K562 (cell line): ENCODE results near the gene NPDC1. TPM values are rescaled to one million over a fixed set of nuclear protein-coding genes. Genes with fewer than 3 reads are reported as not detected.

Experiments
- DDX20 ChIP-seq: fragments of 450-650 bp; IDR thresholded peaks from 2 replicates; pipeline ENCODE4 v1.6.1; 2016; ENCODE audit warnings: missing genetic modification characterization, low read depth, mild to moderate bottlenecking, missing compliant biosample characterization, moderate library complexity
- FOXM1 ChIP-seq, 2 experiments: fragments of 450-650 bp in 1 of 2; sonication (generic) in 1 of 2; formaldehyde crosslinking in 1 of 2; IDR thresholded peaks; 2 replicates each; pipeline versions ENCODE4 v1.6.1 to v1.9.0; 2017 to 2022; ENCODE audit warnings: low read depth in 2 of 2, mild to moderate bottlenecking in 2 of 2, missing genetic modification reagents in 1 of 2, moderate library complexity in 1 of 2
- PHF20 ChIP-seq: fragments of 450-650 bp; IDR thresholded peaks from 2 replicates; pipeline ENCODE4 v1.6.1; 2018; ENCODE audit not compliant: partially characterized antibody
- POLR3G ChIP-seq: IDR thresholded peaks from 2 replicates; pipeline ENCODE4 v1.6.1; 2011; ENCODE audit not compliant: insufficient read length, insufficient replicate concordance; ENCODE audit errors: extremely low read depth
- RFX1 ChIP-seq: fragments of 450-650 bp; IDR thresholded peaks from 2 replicates; pipeline ENCODE4 v1.6.1; 2016; ENCODE audit warnings: mild to moderate bottlenecking, moderate library complexity
- SAFB ChIP-seq: fragments of 200-400 bp; formaldehyde crosslinking; IDR thresholded peaks from 2 replicates; pipeline ENCODE4 v1.6.1; 2017; ENCODE audit warnings: low read depth, low read length, borderline replicate concordance
- SREBF1 ChIP-seq: fragments of 150-350 bp; IDR thresholded peaks from 2 replicates; pipeline ENCODE4 v1.6.1; 2014; ENCODE audit warnings: antibody characterized with exemption, low read depth, low read length, borderline replicate concordance
- STAG1 ChIP-seq: sonication (generic); formaldehyde crosslinking; IDR thresholded peaks from 2 replicates; pipeline ENCODE4 v1.5.0; 2020; ENCODE audit warnings: missing genetic modification reagents, borderline replicate concordance
- TOE1 ChIP-seq, 2 experiments: fragments of 450-650 bp in 1 of 2; sonication (generic) in 1 of 2; formaldehyde crosslinking in 1 of 2; IDR thresholded peaks; 2 replicates each; pipeline versions ENCODE4 v1.7.1 to v1.8.0; 2016 to 2022; ENCODE audit warnings: borderline replicate concordance in 2 of 2, mild to moderate bottlenecking in 2 of 2, antibody characterized with exemption in 1 of 2, inconsistent platforms in 1 of 2, low read depth in 1 of 2, missing genetic modification reagents in 1 of 2, moderate library complexity in 1 of 2
- ZNF133 ChIP-seq: fragments of 250-450 bp; sonication (Bioruptor Pico); IDR thresholded peaks from 2 replicates; pipeline ENCODE4 v1.4.0; 2020; ENCODE audit warnings: mild to moderate bottlenecking
- ZNF57 ChIP-seq: fragments of 450-650 bp; formaldehyde crosslinking; IDR thresholded peaks from 2 replicates; pipeline ENCODE4 v1.4.0; 2020; ENCODE audit warnings: mild to moderate bottlenecking, moderate library complexity
- ZNF75A ChIP-seq: fragments of 450-650 bp; formaldehyde crosslinking; IDR thresholded peaks from 2 replicates; pipeline ENCODE4 v1.4.0; 2020; ENCODE audit warnings: mild to moderate bottlenecking
- ZZZ3 ChIP-seq: fragments of 450-650 bp; IDR thresholded peaks from 2 replicates; pipeline ENCODE4 v1.6.1; 2016; ENCODE audit warnings: antibody characterized with exemption, mild to moderate bottlenecking, moderate library complexity
- polyA plus RNA-seq, 8 experiments: library from polyadenylated mRNA; depleted of rRNA in 4 of 8; stranded (reverse) in 5 of 8; unstranded in 3 of 8; fragments of >200 nt; fragmentation: Nextera tagmentation in 2 of 8; fragmentation: Illumina TruSeq in 1 of 8; extraction: Ambion mirVana in 2 of 8; extraction: Trizol in 1 of 8; gene quantifications; 2 replicates each; pipeline versions ENCODE4 v1.2.1 to v1.2.3, GENCODE V29; 2011 to 2014; ENCODE audit warnings: inconsistent platforms in 1 of 8, missing spikeins in 1 of 8
- total RNA-seq, 7 experiments: library from RNA; depleted of rRNA in 6 of 7; stranded (reverse); fragments of >200 nt in 6 of 7; fragmentation: Illumina TruSeq in 2 of 7; extraction: Trizol in 2 of 7; gene quantifications; 2 replicates each; pipeline versions ENCODE4 v1.2.1 to v1.2.3, GENCODE V29; 2011 to 2021; ENCODE audit warnings: low replicate concordance in 1 of 7
- TF ChIP-seq, protein P1 (sequence below): fragments of 200-800 bp; sonication (Bioruptor generic); IDR thresholded peaks from 2 replicates; pipeline ENCODE4 v1.6.1; 2016; ENCODE audit warnings: missing genetic modification characterization, missing compliant biosample characterization
- TF ChIP-seq, protein P2 (sequence below): sonication (generic); formaldehyde crosslinking; IDR thresholded peaks from 2 replicates; pipeline ENCODE4 v1.8.0; 2022; ENCODE audit warnings: missing genetic modification reagents, mild to moderate bottlenecking, borderline replicate concordance
- TF ChIP-seq, protein P3 (sequence below): fragments of 450-650 bp; IDR thresholded peaks from 2 replicates; pipeline ENCODE4 v1.6.1; 2016; ENCODE audit warnings: low read depth, mild to moderate bottlenecking, moderate library complexity
- TF ChIP-seq, protein P4 (sequence below): fragments of 250-450 bp; sonication (Bioruptor Pico); IDR thresholded peaks from 2 replicates; pipeline ENCODE4 v1.8.0; 2022; ENCODE audit warnings: inconsistent platforms
- TF ChIP-seq, protein P5 (sequence below): fragments of 250-450 bp; sonication (Bioruptor Pico); IDR thresholded peaks from 2 replicates; pipeline ENCODE4 v1.8.0; 2022; ENCODE audit warnings: moderate library complexity, mild to moderate bottlenecking, inconsistent platforms

NPDC1 gene
- total and polyA plus RNA-seq, 9 of the 15 experiments (the other 6 are each of a cell fraction or from before 2014, with no cell fraction given), result 0.06 to 2.1 (median 0.53) TPM; not detected in 3

DNA sequence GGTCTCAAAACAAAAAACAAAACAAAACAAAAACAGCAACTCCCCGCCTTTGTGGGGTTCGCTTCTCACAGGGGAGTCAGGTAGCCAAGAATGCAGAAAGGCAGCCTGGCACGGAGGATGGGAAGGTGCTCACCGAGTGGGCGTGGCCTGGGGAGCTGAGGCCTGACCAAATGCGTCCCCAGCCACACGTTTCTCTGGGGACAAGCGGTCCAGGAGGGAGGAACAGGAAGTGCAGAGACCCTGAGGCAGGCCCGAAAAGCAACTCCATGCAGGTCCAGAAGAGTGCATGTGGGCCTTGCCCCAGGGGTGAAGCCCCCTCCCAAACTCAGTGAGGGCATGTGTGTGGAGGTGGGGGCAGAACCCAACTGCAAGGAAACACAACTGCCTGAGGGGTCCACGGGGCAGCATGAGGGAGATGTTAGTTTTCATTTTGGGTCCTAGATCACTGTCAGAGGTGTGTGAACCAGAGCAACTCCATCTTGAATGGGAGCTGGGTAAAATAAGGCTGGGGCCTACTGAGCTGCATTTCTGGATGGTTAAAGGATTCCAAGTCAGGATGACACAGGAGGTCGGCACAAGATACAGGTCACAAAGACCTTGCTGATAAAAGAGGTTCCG lies 28.8 kb upstream of the NPDC1 start (continued):
- TF ChIP-seq, protein P1, sequence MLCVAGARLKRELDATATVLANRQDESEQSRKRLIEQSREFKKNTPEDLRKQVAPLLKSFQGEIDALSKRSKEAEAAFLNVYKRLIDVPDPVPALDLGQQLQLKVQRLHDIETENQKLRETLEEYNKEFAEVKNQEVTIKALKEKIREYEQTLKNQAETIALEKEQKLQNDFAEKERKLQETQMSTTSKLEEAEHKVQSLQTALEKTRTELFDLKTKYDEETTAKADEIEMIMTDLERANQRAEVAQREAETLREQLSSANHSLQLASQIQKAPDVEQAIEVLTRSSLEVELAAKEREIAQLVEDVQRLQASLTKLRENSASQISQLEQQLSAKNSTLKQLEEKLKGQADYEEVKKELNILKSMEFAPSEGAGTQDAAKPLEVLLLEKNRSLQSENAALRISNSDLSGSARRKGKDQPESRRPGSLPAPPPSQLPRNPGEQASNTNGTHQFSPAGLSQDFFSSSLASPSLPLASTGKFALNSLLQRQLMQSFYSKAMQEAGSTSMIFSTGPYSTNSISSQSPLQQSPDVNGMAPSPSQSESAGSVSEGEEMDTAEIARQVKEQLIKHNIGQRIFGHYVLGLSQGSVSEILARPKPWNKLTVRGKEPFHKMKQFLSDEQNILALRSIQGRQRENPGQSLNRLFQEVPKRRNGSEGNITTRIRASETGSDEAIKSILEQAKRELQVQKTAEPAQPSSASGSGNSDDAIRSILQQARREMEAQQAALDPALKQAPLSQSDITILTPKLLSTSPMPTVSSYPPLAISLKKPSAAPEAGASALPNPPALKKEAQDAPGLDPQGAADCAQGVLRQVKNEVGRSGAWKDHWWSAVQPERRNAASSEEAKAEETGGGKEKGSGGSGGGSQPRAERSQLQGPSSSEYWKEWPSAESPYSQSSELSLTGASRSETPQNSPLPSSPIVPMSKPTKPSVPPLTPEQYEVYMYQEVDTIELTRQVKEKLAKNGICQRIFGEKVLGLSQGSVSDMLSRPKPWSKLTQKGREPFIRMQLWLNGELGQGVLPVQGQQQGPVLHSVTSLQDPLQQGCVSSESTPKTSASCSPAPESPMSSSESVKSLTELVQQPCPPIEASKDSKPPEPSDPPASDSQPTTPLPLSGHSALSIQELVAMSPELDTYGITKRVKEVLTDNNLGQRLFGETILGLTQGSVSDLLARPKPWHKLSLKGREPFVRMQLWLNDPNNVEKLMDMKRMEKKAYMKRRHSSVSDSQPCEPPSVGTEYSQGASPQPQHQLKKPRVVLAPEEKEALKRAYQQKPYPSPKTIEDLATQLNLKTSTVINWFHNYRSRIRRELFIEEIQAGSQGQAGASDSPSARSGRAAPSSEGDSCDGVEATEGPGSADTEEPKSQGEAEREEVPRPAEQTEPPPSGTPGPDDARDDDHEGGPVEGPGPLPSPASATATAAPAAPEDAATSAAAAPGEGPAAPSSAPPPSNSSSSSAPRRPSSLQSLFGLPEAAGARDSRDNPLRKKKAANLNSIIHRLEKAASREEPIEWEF (CRISPR knock-in tag), result peak; percentile 99
- TF ChIP-seq ZZZ3 (no peak), ZNF133 (peak; percentile 97), TOE1 (IDR thresholded peaks at IDR 0.05; ENCODE audit: borderline replicate concordance) (no peak), TOE1 (CRISPR knock-in tag; IDR thresholded peaks at IDR 0.05; ENCODE audit: borderline replicate concordance, low read depth) (no peak), DDX20 (peak; percentile 98), FOXM1 (IDR thresholded peaks at IDR 0.05; ENCODE audit: low read depth) (no peak), FOXM1 (CRISPR knock-in tag; IDR thresholded peaks at IDR 0.05; ENCODE audit: low read depth) (no peak), SREBF1 (no peak), STAG1 (CRISPR knock-in tag) (no peak), ZNF75A (peak; percentile 94), SAFB (no peak), PHF20 (no peak), POLR3G (no peak), ZNF57 (CRISPR knock-in tag) (peak; percentile 97), RFX1 (no peak)
- TF ChIP-seq, protein P2, sequence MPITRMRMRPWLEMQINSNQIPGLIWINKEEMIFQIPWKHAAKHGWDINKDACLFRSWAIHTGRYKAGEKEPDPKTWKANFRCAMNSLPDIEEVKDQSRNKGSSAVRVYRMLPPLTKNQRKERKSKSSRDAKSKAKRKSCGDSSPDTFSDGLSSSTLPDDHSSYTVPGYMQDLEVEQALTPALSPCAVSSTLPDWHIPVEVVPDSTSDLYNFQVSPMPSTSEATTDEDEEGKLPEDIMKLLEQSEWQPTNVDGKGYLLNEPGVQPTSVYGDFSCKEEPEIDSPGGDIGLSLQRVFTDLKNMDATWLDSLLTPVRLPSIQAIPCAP (CRISPR knock-in tag), result no peak
- TF ChIP-seq, protein P3, sequence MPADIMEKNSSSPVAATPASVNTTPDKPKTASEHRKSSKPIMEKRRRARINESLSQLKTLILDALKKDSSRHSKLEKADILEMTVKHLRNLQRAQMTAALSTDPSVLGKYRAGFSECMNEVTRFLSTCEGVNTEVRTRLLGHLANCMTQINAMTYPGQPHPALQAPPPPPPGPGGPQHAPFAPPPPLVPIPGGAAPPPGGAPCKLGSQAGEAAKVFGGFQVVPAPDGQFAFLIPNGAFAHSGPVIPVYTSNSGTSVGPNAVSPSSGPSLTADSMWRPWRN, result no peak
- TF ChIP-seq, protein P4, sequence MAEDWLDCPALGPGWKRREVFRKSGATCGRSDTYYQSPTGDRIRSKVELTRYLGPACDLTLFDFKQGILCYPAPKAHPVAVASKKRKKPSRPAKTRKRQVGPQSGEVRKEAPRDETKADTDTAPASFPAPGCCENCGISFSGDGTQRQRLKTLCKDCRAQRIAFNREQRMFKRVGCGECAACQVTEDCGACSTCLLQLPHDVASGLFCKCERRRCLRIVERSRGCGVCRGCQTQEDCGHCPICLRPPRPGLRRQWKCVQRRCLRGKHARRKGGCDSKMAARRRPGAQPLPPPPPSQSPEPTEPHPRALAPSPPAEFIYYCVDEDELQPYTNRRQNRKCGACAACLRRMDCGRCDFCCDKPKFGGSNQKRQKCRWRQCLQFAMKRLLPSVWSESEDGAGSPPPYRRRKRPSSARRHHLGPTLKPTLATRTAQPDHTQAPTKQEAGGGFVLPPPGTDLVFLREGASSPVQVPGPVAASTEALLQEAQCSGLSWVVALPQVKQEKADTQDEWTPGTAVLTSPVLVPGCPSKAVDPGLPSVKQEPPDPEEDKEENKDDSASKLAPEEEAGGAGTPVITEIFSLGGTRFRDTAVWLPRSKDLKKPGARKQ (CRISPR knock-in tag), result no peak
- TF ChIP-seq, protein P5, sequence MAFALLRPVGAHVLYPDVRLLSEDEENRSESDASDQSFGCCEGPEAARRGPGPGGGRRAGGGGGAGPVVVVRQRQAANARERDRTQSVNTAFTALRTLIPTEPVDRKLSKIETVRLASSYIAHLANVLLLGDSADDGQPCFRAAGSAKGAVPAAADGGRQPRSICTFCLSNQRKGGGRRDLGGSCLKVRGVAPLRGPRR (CRISPR knock-in tag), result peak; percentile 97
